ENCODE measurements around the gene TRIM13. TPM values are rescaled to one million over a fixed set of nuclear protein-coding genes. Genes with fewer than 3 reads are reported as not detected.

TRIM13 gene
- total RNA-seq, 1 donor from 2014 or later: 26.4 TPM

DNA sequence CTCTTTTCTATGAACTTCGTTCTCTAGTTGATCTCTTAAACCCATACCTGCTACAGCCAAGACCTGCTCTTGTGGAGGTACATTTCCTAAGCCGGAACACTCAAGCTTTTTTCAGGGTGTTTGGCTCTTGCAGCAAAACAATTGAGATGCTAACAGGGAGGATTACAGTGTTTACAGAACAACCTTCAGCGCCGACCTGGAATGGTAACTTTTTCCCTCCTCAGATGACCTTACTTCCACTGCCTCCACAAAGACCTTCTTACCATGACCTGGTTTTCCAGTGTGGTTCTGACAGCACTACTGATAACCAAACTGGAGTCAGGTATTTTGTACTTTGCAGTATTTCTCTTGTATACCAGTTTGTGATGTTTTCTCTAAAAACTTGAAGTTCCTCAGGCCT, 18.9 kb downstream of the TRIM13 start:
- Mint-ChIP-seq H3K4me1 (ENCODE audit: low read depth, unreplicated experiment) (peaks cover 3% of the 10 kb centered on the region), H3K36me3 (ENCODE audit: low read depth, unreplicated experiment) (peaks cover 19% of the 10 kb centered on the region), H3K9me3 (ENCODE audit: unreplicated experiment) (no peaks in the 10 kb centered on the region), H3K4me3 (ENCODE audit: unreplicated experiment) (no peak overlapping the region), H3K27ac (ENCODE audit: unreplicated experiment) (no peak overlapping the region), H3K27me3 (ENCODE audit: low read depth, unreplicated experiment) (no peaks in the 10 kb centered on the region)
- no peak overlapping the region for H3K4me3 ChIP-seq (ENCODE audit: insufficient read depth, low read depth, low read length)
- peaks cover 32% of the 10 kb centered on the region for H3K79me2 ChIP-seq (ENCODE audit: insufficient read depth, low read length)
- FAIRE-seq: peak; percentile 37
- TF ChIP-seq, protein P1, sequence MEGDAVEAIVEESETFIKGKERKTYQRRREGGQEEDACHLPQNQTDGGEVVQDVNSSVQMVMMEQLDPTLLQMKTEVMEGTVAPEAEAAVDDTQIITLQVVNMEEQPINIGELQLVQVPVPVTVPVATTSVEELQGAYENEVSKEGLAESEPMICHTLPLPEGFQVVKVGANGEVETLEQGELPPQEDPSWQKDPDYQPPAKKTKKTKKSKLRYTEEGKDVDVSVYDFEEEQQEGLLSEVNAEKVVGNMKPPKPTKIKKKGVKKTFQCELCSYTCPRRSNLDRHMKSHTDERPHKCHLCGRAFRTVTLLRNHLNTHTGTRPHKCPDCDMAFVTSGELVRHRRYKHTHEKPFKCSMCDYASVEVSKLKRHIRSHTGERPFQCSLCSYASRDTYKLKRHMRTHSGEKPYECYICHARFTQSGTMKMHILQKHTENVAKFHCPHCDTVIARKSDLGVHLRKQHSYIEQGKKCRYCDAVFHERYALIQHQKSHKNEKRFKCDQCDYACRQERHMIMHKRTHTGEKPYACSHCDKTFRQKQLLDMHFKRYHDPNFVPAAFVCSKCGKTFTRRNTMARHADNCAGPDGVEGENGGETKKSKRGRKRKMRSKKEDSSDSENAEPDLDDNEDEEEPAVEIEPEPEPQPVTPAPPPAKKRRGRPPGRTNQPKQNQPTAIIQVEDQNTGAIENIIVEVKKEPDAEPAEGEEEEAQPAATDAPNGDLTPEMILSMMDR (IDR thresholded peaks at IDR 0.05; ENCODE audit: insufficient read depth, low read depth, low read length): no peak
- no peak for TF ChIP-seq EZH2 (IDR thresholded peaks at IDR 0.05; ENCODE audit: insufficient read depth, low read length)
- H3K27me3 ChIP-seq (ENCODE audit: insufficient read depth, low read length): no peaks in the 10 kb centered on the region
- peaks cover 28% of the 10 kb centered on the region for H4K20me1 ChIP-seq (ENCODE audit: insufficient read depth, low read length)
- H3K9me3 ChIP-seq (ENCODE audit: insufficient read depth, low read depth, low read length): no peaks in the 10 kb centered on the region
- peaks cover 28% of the 10 kb centered on the region for H3K36me3 ChIP-seq (ENCODE audit: insufficient read depth, low read length)
- no peak overlapping the region for H3K27ac ChIP-seq (ENCODE audit: low read depth, low read length)
- no peaks in the 10 kb centered on the region for H3K4me1 ChIP-seq (ENCODE audit: insufficient read depth, low read length)
- no peak overlapping the region for H2AFZ ChIP-seq (ENCODE audit: low read depth, low read length)
- no peak overlapping the region for H3K9ac ChIP-seq (ENCODE audit: low read length)
- DNase-seq (ENCODE audit: low read depth): no peak
- H3K4me2 ChIP-seq (ENCODE audit: low read length): no peak overlapping the region

DNA sequence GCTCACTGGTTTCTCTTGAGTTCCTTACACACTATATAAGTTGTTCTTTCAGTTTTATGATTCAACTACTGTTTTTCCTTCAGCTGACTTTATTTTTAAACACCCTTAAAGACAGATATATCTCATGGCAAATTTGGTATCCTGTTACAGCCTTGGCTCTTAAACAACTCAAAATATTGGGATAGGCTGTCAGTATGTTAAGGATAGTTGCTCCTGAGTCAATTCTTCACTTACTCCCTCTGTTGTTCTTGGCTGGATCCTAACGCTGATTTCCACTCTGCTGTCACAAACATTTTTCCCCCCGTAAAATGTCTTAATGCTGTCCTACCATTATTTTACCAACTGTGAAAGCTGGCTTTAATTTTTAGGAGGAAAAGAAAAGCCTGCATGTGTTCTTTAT, 19.6 kb downstream of the TRIM13 start:
- H3K9me3 ChIP-seq (ENCODE audit: insufficient read depth, low read depth, low read length): no peaks in the 10 kb centered on the region
- H3K27ac ChIP-seq (ENCODE audit: low read depth, low read length): no peak overlapping the region
- no peaks in the 10 kb centered on the region for H3K27me3 Mint-ChIP-seq (ENCODE audit: low read depth, unreplicated experiment)
- H3K27ac Mint-ChIP-seq (ENCODE audit: unreplicated experiment): no peak overlapping the region
- peak; percentile 70 for DNase-seq (ENCODE audit: low read depth)
- H3K9ac ChIP-seq (ENCODE audit: low read length): no peak overlapping the region
- H3K4me2 ChIP-seq (ENCODE audit: low read length): peak overlapping the region; percentile 10
- no peaks in the 10 kb centered on the region for H3K9me3 Mint-ChIP-seq (ENCODE audit: unreplicated experiment)
- H4K20me1 ChIP-seq (ENCODE audit: insufficient read depth, low read length): peaks cover 21% of the 10 kb centered on the region
- H3K27me3 ChIP-seq (ENCODE audit: insufficient read depth, low read length): no peaks in the 10 kb centered on the region
- H3K4me1 ChIP-seq (ENCODE audit: insufficient read depth, low read length): no peaks in the 10 kb centered on the region
- H3K79me2 ChIP-seq (ENCODE audit: insufficient read depth, low read length): peaks cover 25% of the 10 kb centered on the region
- no peak overlapping the region for H2AFZ ChIP-seq (ENCODE audit: low read depth, low read length)
- TF ChIP-seq, protein P1 (IDR thresholded peaks at IDR 0.05; ENCODE audit: insufficient read depth, low read depth, low read length): no peak
- no peak overlapping the region for H3K4me3 Mint-ChIP-seq (ENCODE audit: unreplicated experiment)
- no peak for FAIRE-seq
- H3K36me3 Mint-ChIP-seq (ENCODE audit: low read depth, unreplicated experiment): peaks cover 19% of the 10 kb centered on the region
- peaks cover 23% of the 10 kb centered on the region for H3K36me3 ChIP-seq (ENCODE audit: insufficient read depth, low read length)
- H3K4me3 ChIP-seq (ENCODE audit: insufficient read depth, low read depth, low read length): no peak overlapping the region
- peaks cover 3% of the 10 kb centered on the region for H3K4me1 Mint-ChIP-seq (ENCODE audit: low read depth, unreplicated experiment)

DNA sequence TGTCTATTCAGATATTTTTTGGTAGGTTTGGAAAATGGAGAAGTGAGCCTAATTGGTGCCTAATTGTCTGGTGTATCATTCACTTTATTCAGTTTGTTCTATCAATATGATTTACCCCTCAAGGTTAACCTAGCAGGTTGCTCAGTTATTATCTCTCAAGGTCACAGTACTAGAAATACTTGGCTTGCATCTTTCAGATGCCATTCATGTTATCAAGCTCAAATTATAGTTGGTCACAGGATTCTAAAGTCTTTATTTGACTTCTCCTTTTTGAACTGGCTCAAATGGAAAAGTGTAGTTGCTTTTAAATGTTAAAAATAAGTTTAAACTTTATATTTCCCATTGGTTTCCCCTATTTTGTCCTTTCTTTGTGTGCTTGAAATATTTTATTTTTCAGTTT, 21.0 kb downstream of the TRIM13 start:
- Mint-ChIP-seq H3K4me1 (ENCODE audit: low read depth, unreplicated experiment) (peaks cover 3% of the 10 kb centered on the region), H3K36me3 (ENCODE audit: low read depth, unreplicated experiment) (peaks cover 11% of the 10 kb centered on the region), H3K27ac (ENCODE audit: unreplicated experiment) (peak overlapping the region; percentile 47), H3K9me3 (ENCODE audit: unreplicated experiment) (no peaks in the 10 kb centered on the region), H3K4me3 (ENCODE audit: unreplicated experiment) (no peak overlapping the region), H3K27me3 (ENCODE audit: low read depth, unreplicated experiment) (no peaks in the 10 kb centered on the region)
- FAIRE-seq (no peak), DNase-seq (ENCODE audit: low read depth) (no peak)
- Histone ChIP-seq H3K4me2 (ENCODE audit: low read length) (no peak overlapping the region), H3K36me3 (ENCODE audit: insufficient read depth, low read length) (peaks cover 10% of the 10 kb centered on the region), H3K4me1 (ENCODE audit: insufficient read depth, low read length) (no peaks in the 10 kb centered on the region), H3K27me3 (ENCODE audit: insufficient read depth, low read length) (no peaks in the 10 kb centered on the region), H3K9ac (ENCODE audit: low read length) (no peak overlapping the region), H3K9me3 (ENCODE audit: insufficient read depth, low read depth, low read length) (no peaks in the 10 kb centered on the region), H3K79me2 (ENCODE audit: insufficient read depth, low read length) (peaks cover 12% of the 10 kb centered on the region), H2AFZ (ENCODE audit: low read depth, low read length) (no peak overlapping the region), H4K20me1 (ENCODE audit: insufficient read depth, low read length) (peaks cover 15% of the 10 kb centered on the region), H3K27ac (ENCODE audit: low read depth, low read length) (no peak overlapping the region), H3K4me3 (ENCODE audit: insufficient read depth, low read depth, low read length) (no peak overlapping the region)
- no peak for TF ChIP-seq EZH2 (IDR thresholded peaks at IDR 0.05; ENCODE audit: insufficient read depth, low read length)
- TF ChIP-seq, protein P1 (IDR thresholded peaks at IDR 0.05; ENCODE audit: insufficient read depth, low read depth, low read length): no peak

Measured in astrocyte (in vitro differentiated cells and primary cell).